GM23338 (cell line): ENCODE results near the gene SHISAL1. TPM values are rescaled to one million over a fixed set of nuclear protein-coding genes. Genes with fewer than 3 reads are reported as not detected.

ENCODE experiments used
- ATAC-seq: fragments of 200-7000 bp; cut with Tn5 transposase; 3 replicates; pipeline ENCODE4 v1.9.1; 2020
- DNase-seq: peaks from one replicate; pipeline ENCODE4 v3.0.0-alpha.2; 2015; ENCODE audit warnings: low spot score
- H2AFZ ChIP-seq: fragments of 200-600 bp; sonication (generic); 2 replicates; pipeline ENCODE4 v1.8.0; 2016; ENCODE audit warnings: antibody characterized with exemption, mild to moderate bottlenecking, moderate library complexity
- H3F3A ChIP-seq: fragments of 200-600 bp; sonication (generic); replicated peaks from 2 replicates; pipeline ENCODE4 v1.8.0; 2017; ENCODE audit warnings: antibody characterized with exemption, mixed run types, low read depth
- H3K27ac ChIP-seq: fragments of 200-600 bp; sonication (generic); 2 replicates; pipeline ENCODE4 v1.6.1; 2016; ENCODE audit warnings: low read depth
- H3K27me3 ChIP-seq: fragments of 200-600 bp; sonication (generic); 2 replicates; pipeline ENCODE4 v1.8.0; 2016; ENCODE audit warnings: mild to moderate bottlenecking, mixed run types, moderate library complexity; ENCODE audit not compliant: insufficient read depth
- H3K36me3 ChIP-seq: fragments of 200-600 bp; sonication (generic); 2 replicates; pipeline ENCODE4 v1.8.0; 2016; ENCODE audit warnings: mild to moderate bottlenecking; ENCODE audit not compliant: insufficient read depth
- H3K4me1 ChIP-seq: fragments of 200-600 bp; sonication (generic); 2 replicates; pipeline ENCODE4 v1.8.0; 2016; ENCODE audit warnings: mild to moderate bottlenecking, moderate library complexity; ENCODE audit not compliant: insufficient read depth
- H3K4me2 ChIP-seq: fragments of 200-600 bp; sonication (generic); 2 replicates; pipeline ENCODE4 v1.7.1; 2017; ENCODE audit warnings: mixed run types
- H3K4me3 ChIP-seq: fragments of 200-600 bp; sonication (generic); 2 replicates; pipeline ENCODE4 v1.6.1; 2016; ENCODE audit warnings: mixed run types
- H3K79me2 ChIP-seq: fragments of 200-600 bp; sonication (generic); replicated peaks from 2 replicates; pipeline ENCODE4 v1.8.0; 2017; ENCODE audit warnings: mild to moderate bottlenecking; ENCODE audit not compliant: insufficient read depth
- H3K9me2 ChIP-seq: fragments of 200-600 bp; sonication (generic); 2 replicates; pipeline ENCODE4 v1.8.0; 2017; ENCODE audit not compliant: insufficient read depth
- H4K20me1 ChIP-seq: fragments of 200-600 bp; sonication (generic); replicated peaks from 2 replicates; pipeline ENCODE4 v1.8.0; 2017; ENCODE audit warnings: mild to moderate bottlenecking; ENCODE audit not compliant: insufficient read depth
- H3K27ac Mint-ChIP-seq: 2 replicates; pipeline ENCODE4 v1.8.0; 2020; ENCODE audit warnings: inconsistent platforms, mild to moderate bottlenecking, moderate library complexity, mixed read lengths
- H3K27me3 Mint-ChIP-seq: 3 replicates; pipeline ENCODE4 v1.8.0; 2022; ENCODE audit warnings: low read depth, mild to moderate bottlenecking, moderate library complexity, mixed read lengths, inconsistent platforms; ENCODE audit not compliant: insufficient read depth, poor library complexity
- H3K36me3 Mint-ChIP-seq: 3 replicates; pipeline ENCODE4 v1.8.0; 2021; ENCODE audit warnings: low read depth, mild to moderate bottlenecking, inconsistent platforms, moderate library complexity, mixed read lengths
- H3K4me1 Mint-ChIP-seq: 3 replicates; pipeline ENCODE4 v1.8.0; 2020; ENCODE audit warnings: mild to moderate bottlenecking, inconsistent platforms, mixed read lengths
- H3K4me3 Mint-ChIP-seq: 3 replicates; pipeline ENCODE4 v1.8.0; 2021; ENCODE audit warnings: moderate library complexity, mild to moderate bottlenecking, inconsistent platforms, mixed read lengths
- H3K9me3 Mint-ChIP-seq: 3 replicates; pipeline ENCODE4 v1.8.0; 2020; ENCODE audit warnings: moderate library complexity, mild to moderate bottlenecking, inconsistent platforms, mixed read lengths
- CREB1 ChIP-seq: fragments of 250-450 bp; sonication (Bioruptor Pico); IDR thresholded peaks from 2 replicates; pipeline ENCODE4 v1.5.0; 2020; ENCODE audit warnings: low read depth, mild to moderate bottlenecking, moderate library complexity
- CTCF ChIP-seq, 2 experiments: fragments of 200-600 bp in 1 of 2; sonication (generic) in 1 of 2; conservative IDR thresholded peaks; 2 replicates each; pipeline versions ENCODE4 v1.5.1 to v1.6.1; 2016 to 2017; ENCODE audit warnings: antibody characterized with exemption in 2 of 2, low read depth in 2 of 2, mild to moderate bottlenecking in 2 of 2, moderate library complexity in 1 of 2
- EZH2 ChIP-seq: fragments of 200-600 bp; sonication (generic); IDR thresholded peaks from one replicate; pipeline ENCODE4 v1.8.0; 2017; ENCODE audit warnings: antibody characterized with exemption, mild to moderate bottlenecking, low read depth; ENCODE audit not compliant: unreplicated experiment
- EZH2phosphoT487 ChIP-seq: fragments of 200-600 bp; sonication (generic); IDR thresholded peaks from one replicate; pipeline ENCODE4 v1.8.1; 2018; ENCODE audit warnings: antibody characterized with exemption; ENCODE audit not compliant: unreplicated experiment
- NANOG ChIP-seq: IDR thresholded peaks from 2 replicates; pipeline ENCODE4 v1.6.1; 2016; ENCODE audit warnings: antibody characterized with exemption, borderline replicate concordance
- POLR2AphosphoS5 ChIP-seq: IDR thresholded peaks from 2 replicates; pipeline ENCODE4 v1.6.1; 2016; ENCODE audit warnings: antibody characterized with exemption, low read depth
- REST ChIP-seq: IDR thresholded peaks from one replicate; pipeline ENCODE4 v1.6.1; 2018; ENCODE audit warnings: antibody characterized with exemption; ENCODE audit not compliant: unreplicated experiment
- STAT1 ChIP-seq: IDR thresholded peaks from one replicate; pipeline ENCODE4 v1.6.1; 2016; ENCODE audit warnings: antibody characterized with exemption; ENCODE audit not compliant: unreplicated experiment
- ZNF331 ChIP-seq: fragments of 250-450 bp; sonication (Bioruptor Pico); IDR thresholded peaks from 2 replicates; pipeline ENCODE4 v1.5.0; 2020; ENCODE audit warnings: low read depth, mild to moderate bottlenecking, moderate library complexity
- ZNF462 ChIP-seq: fragments of 250-450 bp; sonication (Bioruptor Pico); IDR thresholded peaks from 2 replicates; pipeline ENCODE4 v1.5.0; 2020; ENCODE audit warnings: mild to moderate bottlenecking, moderate library complexity
- polyA plus RNA-seq: library from polyadenylated mRNA; unstranded; fragments of >200 nt; fragmentation: Nextera tagmentation; extraction: Ambion mirVana; gene quantifications from 2 replicates; pipeline ENCODE4 v1.2.1, GENCODE V29; 2016
- total RNA-seq: library from RNA; depleted of rRNA; stranded (reverse); fragments of >200 nt; shearing (Covaris generic); gene quantifications from 2 replicates; pipeline ENCODE4 v1.2.3, GENCODE V29; 2014

Gene SHISAL1
- total and polyA plus RNA-seq, 2 experiments from 2014 or later: 0.71 to 3.4 TPM

- TF ChIP-seq CREB1 (CRISPR knock-in tag) (no peak), EZH2phosphoT487 (no peak), ZNF462 (no peak), NANOG (no peak), POLR2AphosphoS5 (no peak), EZH2 (no peak)
- no peak for DNase-seq
- Histone ChIP-seq H3K4me1 (no peaks in the 10 kb centered on the region), H3K27ac (no peak overlapping the region), H4K20me1 (no peaks in the 10 kb centered on the region), H3F3A (no peaks in the 10 kb centered on the region), H3K9me2 (no peaks in the 10 kb centered on the region), H3K36me3 (peaks cover 4% of the 10 kb centered on the region; the same call in 1 of the 2 replicates), H2AFZ (no peak overlapping the region), H3K4me3 (no peak overlapping the region), H3K4me2 (no peak overlapping the region), H3K27me3 (no peaks in the 10 kb centered on the region), H3K79me2 (no peaks in the 10 kb centered on the region)
- H3K4me1 Mint-ChIP-seq: peaks cover 14% of the 10 kb centered on the region
- ATAC-seq: peak; percentile 18; the same call in 1 of the 3 replicates
- no peak overlapping the region for H3K4me3 Mint-ChIP-seq
- H3K27me3 Mint-ChIP-seq: peaks cover 6% of the 10 kb centered on the region
- peaks cover 21% of the 10 kb centered on the region for H3K9me3 Mint-ChIP-seq
- peaks cover 14% of the 10 kb centered on the region; the same call in 2 of the 3 replicates for H3K36me3 Mint-ChIP-seq
- no peak overlapping the region for H3K27ac Mint-ChIP-seq
These were observed 15.2 kb downstream of the SHISAL1 start for GRCh38 chr22:44297470-44298061.

- H3K4me1 ChIP-seq: no peaks in the 10 kb centered on the region
- no peaks in the 10 kb centered on the region for H3K9me2 ChIP-seq
- H3K27ac ChIP-seq: no peak overlapping the region
- H4K20me1 ChIP-seq: no peaks in the 10 kb centered on the region
- H3K27me3 ChIP-seq: no peaks in the 10 kb centered on the region
- ATAC-seq: no peak
- no peak overlapping the region for H3K27ac Mint-ChIP-seq
- no peak overlapping the region for H2AFZ ChIP-seq
- peaks cover 4% of the 10 kb centered on the region; the same call in 1 of the 2 replicates for H3K36me3 ChIP-seq
- no peaks in the 10 kb centered on the region for H3F3A ChIP-seq
- H3K4me1 Mint-ChIP-seq: peaks cover 25% of the 10 kb centered on the region
- no peak for DNase-seq
- peaks cover 14% of the 10 kb centered on the region; the same call in 2 of the 3 replicates for H3K36me3 Mint-ChIP-seq
- H3K79me2 ChIP-seq: no peaks in the 10 kb centered on the region
- H3K4me3 Mint-ChIP-seq: no peak overlapping the region
- H3K4me3 ChIP-seq: no peak overlapping the region
- H3K4me2 ChIP-seq: no peak overlapping the region
- H3K27me3 Mint-ChIP-seq: no peaks in the 10 kb centered on the region
- peaks cover 18% of the 10 kb centered on the region for H3K9me3 Mint-ChIP-seq
- TF ChIP-seq NANOG (no peak), STAT1 (no peak), POLR2AphosphoS5 (no peak), CTCF (conservative IDR thresholded peaks at IDR 0.05; ENCODE audit: low read depth in 2 of 2) (no peak), CREB1 (CRISPR knock-in tag) (no peak), ZNF331 (CRISPR knock-in tag) (no peak), REST (no peak)
These were observed 17.3 kb downstream of the SHISAL1 start for GRCh38 chr22:44295406-44295805.
